SU-DHL-6 (cell line): ENCODE results near the gene FZD10.

Experiments
- EZH2phosphoT487 ChIP-seq: fragments of 200-600 bp; sonication (generic), shearing (Covaris generic); conservative IDR thresholded peaks from 2 replicates; pipeline ENCODE4 v1.6.1; 2018; ENCODE audit warnings: mild to moderate bottlenecking, antibody characterized with exemption, low read length, moderate library complexity, mixed read lengths
- TF ChIP-seq, protein P1 (sequence below): fragments of 200-600 bp; sonication (generic); IDR thresholded peaks from one replicate; pipeline ENCODE4 v1.5.1; 2017; ENCODE audit warnings: antibody characterized with exemption, mild to moderate bottlenecking, low read length, moderate library complexity; ENCODE audit not compliant: insufficient read depth, poor library complexity, severe bottlenecking

DNA sequence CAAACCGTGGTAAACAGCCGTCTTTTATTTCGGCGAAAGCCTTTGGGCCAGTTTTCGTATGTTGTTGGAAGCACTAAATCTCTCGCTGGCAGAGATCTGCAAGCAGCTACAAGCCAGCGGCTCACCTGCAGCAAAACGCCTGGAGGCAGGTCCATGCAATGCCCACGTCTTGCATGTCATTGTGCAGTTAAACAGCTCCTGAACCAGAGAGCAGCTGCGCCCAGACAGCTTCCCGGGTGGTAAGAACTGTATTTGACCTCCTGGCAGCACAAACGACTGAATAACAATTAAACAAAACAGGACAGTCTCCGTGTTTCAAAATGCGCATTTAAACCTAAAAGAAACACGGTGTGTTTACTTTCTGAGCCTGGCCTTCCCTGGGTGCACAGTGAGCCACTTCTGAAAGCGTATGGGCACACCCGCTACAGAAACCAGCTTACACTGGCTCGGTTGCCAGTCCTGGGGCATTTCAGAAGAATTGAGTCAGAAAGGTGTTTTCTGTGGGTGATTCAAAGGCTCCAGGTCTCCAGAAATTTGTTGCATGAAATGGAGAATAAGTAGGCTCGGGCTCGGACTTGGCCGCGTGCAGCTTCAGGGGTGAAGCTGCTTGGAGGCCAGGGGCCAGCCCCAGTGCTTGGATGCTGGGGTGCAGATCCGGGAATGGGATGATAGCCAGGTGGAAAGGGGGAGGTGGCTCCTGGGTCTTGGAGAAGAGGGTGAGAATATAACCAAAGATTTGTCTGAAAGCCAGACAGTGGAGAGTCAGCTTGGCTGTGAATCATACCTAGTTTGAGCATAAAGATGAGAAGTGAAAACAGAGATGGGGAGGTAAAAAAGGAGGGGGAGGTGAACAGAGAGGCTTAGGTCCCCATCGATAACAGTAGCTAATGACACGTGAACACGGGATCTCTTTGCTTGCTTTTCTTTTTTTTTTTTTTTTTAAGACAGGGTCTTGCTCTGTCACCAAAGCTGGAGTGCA lies 24.9 kb upstream of the FZD10 start:
- TF ChIP-seq, protein P1, sequence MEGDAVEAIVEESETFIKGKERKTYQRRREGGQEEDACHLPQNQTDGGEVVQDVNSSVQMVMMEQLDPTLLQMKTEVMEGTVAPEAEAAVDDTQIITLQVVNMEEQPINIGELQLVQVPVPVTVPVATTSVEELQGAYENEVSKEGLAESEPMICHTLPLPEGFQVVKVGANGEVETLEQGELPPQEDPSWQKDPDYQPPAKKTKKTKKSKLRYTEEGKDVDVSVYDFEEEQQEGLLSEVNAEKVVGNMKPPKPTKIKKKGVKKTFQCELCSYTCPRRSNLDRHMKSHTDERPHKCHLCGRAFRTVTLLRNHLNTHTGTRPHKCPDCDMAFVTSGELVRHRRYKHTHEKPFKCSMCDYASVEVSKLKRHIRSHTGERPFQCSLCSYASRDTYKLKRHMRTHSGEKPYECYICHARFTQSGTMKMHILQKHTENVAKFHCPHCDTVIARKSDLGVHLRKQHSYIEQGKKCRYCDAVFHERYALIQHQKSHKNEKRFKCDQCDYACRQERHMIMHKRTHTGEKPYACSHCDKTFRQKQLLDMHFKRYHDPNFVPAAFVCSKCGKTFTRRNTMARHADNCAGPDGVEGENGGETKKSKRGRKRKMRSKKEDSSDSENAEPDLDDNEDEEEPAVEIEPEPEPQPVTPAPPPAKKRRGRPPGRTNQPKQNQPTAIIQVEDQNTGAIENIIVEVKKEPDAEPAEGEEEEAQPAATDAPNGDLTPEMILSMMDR = no peak
- no peak for TF ChIP-seq EZH2phosphoT487
